GM12878 (cell line): Measurements from ENCODE around the gene C2orf68. TPM values are rescaled to one million over a fixed set of nuclear protein-coding genes. Genes with fewer than 3 reads are reported as not detected.

Experiments used
- ATAC-seq: fragments of 200-7000 bp; cut with Tn5 transposase; 3 replicates; pipeline ENCODE4 v1.9.1; 2020; ENCODE audit warnings: mild to moderate bottlenecking, moderate library complexity
- BruUV-seq: library from RNA; stranded (reverse); fragments of 400-500 nt; replicated peaks from 2 replicates; lab custom pipeline; 2021; lab: Mats Ljungman, UMichigan
- CTCF ChIA-PET: fragments of 300-600 bp; sonication (Branson Sonifier 250); formaldehyde crosslinking; extraction: SDS; loops from one replicate; lab custom pipeline; 2021; ENCODE audit warnings: inconsistent platforms; lab: Yijun Ruan, JAX
- POLR2A ChIA-PET: fragments of 350-600 bp; formaldehyde crosslinking; extraction: SDS; loops from one replicate; lab custom pipeline; 2021; ENCODE audit warnings: inconsistent platforms; lab: Charles Lee
- RAD21 ChIA-PET: fragments of 300-600 bp; sonication (Branson Sonifier 250); formaldehyde crosslinking; loops from one replicate; lab custom pipeline; 2023; ENCODE audit warnings: antibody characterized with exemption; ENCODE audit not compliant: unreplicated experiment; lab: Charles Lee
- SMC1A ChIA-PET: fragments of 300-600 bp; sonication (Branson Sonifier 250); formaldehyde crosslinking; loops from one replicate; lab custom pipeline; 2023; ENCODE audit not compliant: unreplicated experiment, uncharacterized antibody; lab: Charles Lee
- DNase-seq: peaks from one replicate; pipeline ENCODE4 v3.0.0-alpha.2; 2011; ENCODE audit warnings: low read depth, low spot score
- FAIRE-seq: peaks from 3 replicates; lab custom pipeline; 2011; peaks lifted over from hg19 to GRCh38; lab: Jason Lieb, UNC
- H2AFZ ChIP-seq: 2 replicates; pipeline ENCODE4 v1.6.0; 2011; ENCODE audit warnings: low read depth, low read length, control low read depth; ENCODE audit not compliant: control insufficient read depth
- H3K27ac ChIP-seq: 2 replicates; pipeline ENCODE4 v1.5.1; 2011; ENCODE audit warnings: control low read depth; ENCODE audit not compliant: control insufficient read depth, insufficient read depth
- H3K27me3 ChIP-seq, 2 experiments: replicated peaks in 1 of 2; 2 replicates each; pipeline versions ENCODE4 v1.6.0 to v1.6.1; 2011; ENCODE audit warnings: low read length in 1 of 2; ENCODE audit not compliant: control insufficient read depth in 2 of 2, insufficient read depth in 2 of 2
- H3K36me3 ChIP-seq, 2 experiments: 2 replicates each; pipeline ENCODE4 v1.5.1; 2011; ENCODE audit warnings: low read length in 1 of 2; ENCODE audit not compliant: control insufficient read depth in 2 of 2, insufficient read depth in 2 of 2
- H3K4me1 ChIP-seq: 2 replicates; pipeline ENCODE4 v1.6.1; 2011; ENCODE audit warnings: mild to moderate bottlenecking, low read length, moderate library complexity, mixed read lengths; ENCODE audit not compliant: control insufficient read depth, insufficient read depth
- H3K4me2 ChIP-seq: 2 replicates; pipeline ENCODE4 v1.6.0; 2011; ENCODE audit warnings: control low read depth; ENCODE audit not compliant: control insufficient read depth, insufficient read depth
- H3K4me3 ChIP-seq: fragments of 200-600 bp; sonication (generic); 2 replicates; pipeline ENCODE4 v1.5.1; 2016
- H3K79me2 ChIP-seq: 2 replicates; pipeline ENCODE4 v1.6.0; 2011; ENCODE audit warnings: low read length; ENCODE audit not compliant: control insufficient read depth, insufficient read depth
- H3K9ac ChIP-seq: 2 replicates; pipeline ENCODE4 v1.8.0; 2011; ENCODE audit warnings: low read length, control low read depth, mixed read lengths; ENCODE audit not compliant: control insufficient read depth, insufficient read depth
- H3K9me3 ChIP-seq: replicated peaks from 3 replicates; pipeline ENCODE4 v1.5.1; 2011; ENCODE audit warnings: mild to moderate bottlenecking, low read length; ENCODE audit not compliant: control insufficient read depth, insufficient read depth
- H4K20me1 ChIP-seq: 2 replicates; pipeline ENCODE4 v1.6.0; 2011; ENCODE audit not compliant: control insufficient read depth, insufficient read depth
- JUND ChIP-seq: IDR thresholded peaks from 2 replicates; pipeline ENCODE4 v1.6.1; 2012; ENCODE audit warnings: low read depth, mild to moderate bottlenecking, low read length, improper control_type of control experiment, moderate library complexity
- NBN ChIP-seq: fragments of 450-650 bp; IDR thresholded peaks from 2 replicates; pipeline ENCODE4 v1.6.1; 2016
- NFYA ChIP-seq: IDR thresholded peaks from 2 replicates; pipeline ENCODE4 v1.6.1; 2011; ENCODE audit warnings: low read depth, mild to moderate bottlenecking, low read length, improper control_type of control experiment, borderline replicate concordance
- PAX8 ChIP-seq: fragments of 450-650 bp; IDR thresholded peaks from 2 replicates; pipeline ENCODE4 v1.6.1; 2017; ENCODE audit warnings: mild to moderate bottlenecking, moderate library complexity
- RAD21 ChIP-seq: IDR thresholded peaks from 2 replicates; pipeline ENCODE4 v1.6.1; 2011; ENCODE audit warnings: mild to moderate bottlenecking, low read depth, low read length, moderate library complexity; ENCODE audit not compliant: insufficient read depth
- WGBS: methylation state at CpG from one replicate; pipeline ENCODE4 v1.1.6; 2016; ENCODE audit warnings: low lambda C conversion rate; ENCODE audit not compliant: insufficient replicate concordance, insufficient coverage; ENCODE audit errors: missing lambda C conversion rate; 5-methylcytosine and 5-hydroxymethylcytosine counted together
- in situ Hi-C: fragments of 300-500 bp; cut with MboI; formaldehyde crosslinking; loops from 9 replicates; pipeline ENCODE4 v1.14.3; 2018; ENCODE audit warnings: mixed read lengths
- intact Hi-C: fragments of 100-400 bp; cut with micrococcal nuclease; formaldehyde crosslinking; loops from one replicate; pipeline ENCODE4 v1.14.2; 2022; ENCODE audit not compliant: unreplicated experiment
- polyA plus RNA-seq, 11 experiments: library from polyadenylated mRNA; depleted of rRNA in 4 of 11; unstranded in 6 of 11; stranded (reverse) in 5 of 11; fragments of >200 nt; fragmentation: Nextera tagmentation in 4 of 11; fragmentation: Illumina TruSeq in 1 of 11; extraction: Ambion mirVana in 4 of 11; extraction: Trizol in 1 of 11; gene quantifications; 1 replicate in 1 of 11; 2 replicates in 10 of 11; pipeline versions ENCODE4 v1.2.1 to v1.2.3, GENCODE V29; 2011 to 2016; ENCODE audit warnings: inconsistent platforms in 2 of 11, missing spikeins in 2 of 11, low read depth in 1 of 11
- total RNA-seq, 4 experiments: library from RNA; depleted of rRNA in 3 of 4; stranded (reverse); fragments of >200 nt in 3 of 4; fragmentation: Illumina TruSeq in 1 of 4; extraction: Trizol in 1 of 4; gene quantifications; 2 replicates each; pipeline versions ENCODE4 v1.2.1 to v1.2.3, GENCODE V29; 2013 to 2021
- TF ChIP-seq, protein P1 (sequence below): fragments of 150-350 bp; IDR thresholded peaks from 2 replicates; pipeline ENCODE4 v1.6.1; 2016; ENCODE audit warnings: low read depth, low read length
- TF ChIP-seq, protein P2 (sequence below): fragments of 450-650 bp; IDR thresholded peaks from 2 replicates; pipeline ENCODE4 v1.6.1; 2017; ENCODE audit warnings: low read depth, mild to moderate bottlenecking, moderate library complexity

The C2orf68 gene
- total and polyA plus RNA-seq, 10 of the 15 experiments (the other 5 are each of a cell fraction or from before 2014, with no cell fraction given) = 12.7 to 56.1 (median 28.4) TPM

DNA sequence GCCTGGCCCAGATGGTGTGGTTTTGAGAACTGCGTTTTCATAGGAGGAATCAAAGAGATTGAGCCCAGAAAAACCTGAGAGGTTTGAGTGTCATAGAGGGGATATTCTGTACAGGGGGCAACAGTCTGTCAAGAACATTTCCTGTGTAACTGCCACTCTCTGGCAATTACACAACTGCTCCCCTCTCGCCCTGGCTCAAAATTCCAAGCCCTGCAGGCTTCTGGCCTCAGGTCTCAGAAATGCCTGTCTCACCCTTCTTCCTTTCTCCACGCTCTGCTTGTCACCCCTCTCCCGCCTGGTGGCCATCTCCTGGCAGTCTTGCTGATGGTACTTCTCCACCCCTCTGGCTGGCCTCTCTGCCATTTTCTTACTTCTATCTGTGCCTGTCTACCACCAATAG is 23.6 kb downstream of the C2orf68 start (continued):
- TF ChIP-seq, protein P1, sequence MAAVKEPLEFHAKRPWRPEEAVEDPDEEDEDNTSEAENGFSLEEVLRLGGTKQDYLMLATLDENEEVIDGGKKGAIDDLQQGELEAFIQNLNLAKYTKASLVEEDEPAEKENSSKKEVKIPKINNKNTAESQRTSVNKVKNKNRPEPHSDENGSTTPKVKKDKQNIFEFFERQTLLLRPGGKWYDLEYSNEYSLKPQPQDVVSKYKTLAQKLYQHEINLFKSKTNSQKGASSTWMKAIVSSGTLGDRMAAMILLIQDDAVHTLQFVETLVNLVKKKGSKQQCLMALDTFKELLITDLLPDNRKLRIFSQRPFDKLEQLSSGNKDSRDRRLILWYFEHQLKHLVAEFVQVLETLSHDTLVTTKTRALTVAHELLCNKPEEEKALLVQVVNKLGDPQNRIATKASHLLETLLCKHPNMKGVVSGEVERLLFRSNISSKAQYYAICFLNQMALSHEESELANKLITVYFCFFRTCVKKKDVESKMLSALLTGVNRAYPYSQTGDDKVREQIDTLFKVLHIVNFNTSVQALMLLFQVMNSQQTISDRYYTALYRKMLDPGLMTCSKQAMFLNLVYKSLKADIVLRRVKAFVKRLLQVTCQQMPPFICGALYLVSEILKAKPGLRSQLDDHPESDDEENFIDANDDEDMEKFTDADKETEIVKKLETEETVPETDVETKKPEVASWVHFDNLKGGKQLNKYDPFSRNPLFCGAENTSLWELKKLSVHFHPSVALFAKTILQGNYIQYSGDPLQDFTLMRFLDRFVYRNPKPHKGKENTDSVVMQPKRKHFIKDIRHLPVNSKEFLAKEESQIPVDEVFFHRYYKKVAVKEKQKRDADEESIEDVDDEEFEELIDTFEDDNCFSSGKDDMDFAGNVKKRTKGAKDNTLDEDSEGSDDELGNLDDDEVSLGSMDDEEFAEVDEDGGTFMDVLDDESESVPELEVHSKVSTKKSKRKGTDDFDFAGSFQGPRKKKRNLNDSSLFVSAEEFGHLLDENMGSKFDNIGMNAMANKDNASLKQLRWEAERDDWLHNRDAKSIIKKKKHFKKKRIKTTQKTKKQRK = no peak
- no peak for TF ChIP-seq JUND

DNA sequence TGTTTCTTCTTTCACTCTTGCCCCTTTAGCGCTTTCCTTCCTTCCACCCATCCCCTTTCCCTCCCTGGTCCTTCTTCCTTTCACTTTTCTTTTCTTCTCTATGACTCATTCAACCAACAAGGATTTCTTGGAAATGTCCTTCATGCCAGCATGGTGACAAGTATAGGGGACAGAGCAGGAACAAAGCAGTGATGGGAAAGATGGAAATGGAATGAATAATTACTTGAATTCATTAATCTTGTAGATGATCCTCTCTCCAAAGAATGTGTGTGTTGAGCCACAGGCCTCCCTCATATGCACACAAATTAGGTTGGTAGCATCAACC is 26.1 kb downstream of the C2orf68 start:
- no peak for FAIRE-seq
- intact Hi-C loops = no loop called here
- RAD21 ChIA-PET = no interaction called here
- peak overlapping the region; percentile 97; the same call in 1 of the 2 replicates for H3K4me2 ChIP-seq
- no peak overlapping the region; the same call in none of the 2 replicates for H3K9ac ChIP-seq
- CTCF ChIA-PET = no interaction called here
- H3K36me3 ChIP-seq = peaks cover 0 to 6% of the 10 kb centered on the region in 2 experiments; a peak in 2 of 4 replicates
- H3K79me2 ChIP-seq = no peaks in the 10 kb centered on the region; the same call in 1 of the 2 replicates
- H4K20me1 ChIP-seq = no peaks in the 10 kb centered on the region
- TF ChIP-seq NFYA (no peak), RAD21 (no peak), NBN (no peak), PAX8 (no peak)
- TF ChIP-seq, protein P2, sequence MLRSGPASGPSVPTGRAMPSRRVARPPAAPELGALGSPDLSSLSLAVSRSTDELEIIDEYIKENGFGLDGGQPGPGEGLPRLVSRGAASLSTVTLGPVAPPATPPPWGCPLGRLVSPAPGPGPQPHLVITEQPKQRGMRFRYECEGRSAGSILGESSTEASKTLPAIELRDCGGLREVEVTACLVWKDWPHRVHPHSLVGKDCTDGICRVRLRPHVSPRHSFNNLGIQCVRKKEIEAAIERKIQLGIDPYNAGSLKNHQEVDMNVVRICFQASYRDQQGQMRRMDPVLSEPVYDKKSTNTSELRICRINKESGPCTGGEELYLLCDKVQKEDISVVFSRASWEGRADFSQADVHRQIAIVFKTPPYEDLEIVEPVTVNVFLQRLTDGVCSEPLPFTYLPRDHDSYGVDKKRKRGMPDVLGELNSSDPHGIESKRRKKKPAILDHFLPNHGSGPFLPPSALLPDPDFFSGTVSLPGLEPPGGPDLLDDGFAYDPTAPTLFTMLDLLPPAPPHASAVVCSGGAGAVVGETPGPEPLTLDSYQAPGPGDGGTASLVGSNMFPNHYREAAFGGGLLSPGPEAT = no peak
- TF ChIP-seq, all 136 proteins: peak for 0
- Histone ChIP-seq H3K4me3 (no peak overlapping the region), H3K27me3 (no peaks in the 10 kb centered on the region), H3K27ac (no peak overlapping the region), H3K4me1 (peaks cover 20% of the 10 kb centered on the region), H3K9me3 (no peaks in the 10 kb centered on the region), H2AFZ (no peak overlapping the region)
- in situ Hi-C loops = no loop called here
- ATAC-seq (no peak), DNase-seq (no peak)
- SMC1A ChIA-PET = interaction anchor here (0.9 kb wide), 1 partner anchor 10 kb away, joined by 3 read pairs; the partner anchor contains the start of gene RNF181
- BruUV-seq = no TSS peak
- POLR2A ChIA-PET = interaction anchor here (0.5 to 1.2 kb wide), 3 partner anchors 10 to 1163 kb away, joined by 3 to 5 read pairs (median 4); partner anchors contain the start of gene RNF181
- 100% methylated on average over 1 of the region's 1 CpG for WGBS
